ENCODE measurements around the gene PLA2G4B. TPM values are rescaled to one million over a fixed set of nuclear protein-coding genes. Genes with fewer than 3 reads are reported as not detected.
A peak's percentile ranks its signal among the peaks of the same experiment; 100 is the strongest.

Gene PLA2G4B
- total RNA-seq, 1 donor from 2014 or later: 8.2 TPM

- Histone ChIP-seq H3K4me3 (ENCODE audit: low read depth, low read length) (no peak overlapping the region), H3K27me3 (ENCODE audit: control insufficient read depth, insufficient read depth, low read length) (no peaks in the 10 kb centered on the region), H3K36me3 (ENCODE audit: control insufficient read depth, insufficient read depth, low read length) (peaks cover 68% of the 10 kb centered on the region)
- TF ChIP-seq, protein P1, sequence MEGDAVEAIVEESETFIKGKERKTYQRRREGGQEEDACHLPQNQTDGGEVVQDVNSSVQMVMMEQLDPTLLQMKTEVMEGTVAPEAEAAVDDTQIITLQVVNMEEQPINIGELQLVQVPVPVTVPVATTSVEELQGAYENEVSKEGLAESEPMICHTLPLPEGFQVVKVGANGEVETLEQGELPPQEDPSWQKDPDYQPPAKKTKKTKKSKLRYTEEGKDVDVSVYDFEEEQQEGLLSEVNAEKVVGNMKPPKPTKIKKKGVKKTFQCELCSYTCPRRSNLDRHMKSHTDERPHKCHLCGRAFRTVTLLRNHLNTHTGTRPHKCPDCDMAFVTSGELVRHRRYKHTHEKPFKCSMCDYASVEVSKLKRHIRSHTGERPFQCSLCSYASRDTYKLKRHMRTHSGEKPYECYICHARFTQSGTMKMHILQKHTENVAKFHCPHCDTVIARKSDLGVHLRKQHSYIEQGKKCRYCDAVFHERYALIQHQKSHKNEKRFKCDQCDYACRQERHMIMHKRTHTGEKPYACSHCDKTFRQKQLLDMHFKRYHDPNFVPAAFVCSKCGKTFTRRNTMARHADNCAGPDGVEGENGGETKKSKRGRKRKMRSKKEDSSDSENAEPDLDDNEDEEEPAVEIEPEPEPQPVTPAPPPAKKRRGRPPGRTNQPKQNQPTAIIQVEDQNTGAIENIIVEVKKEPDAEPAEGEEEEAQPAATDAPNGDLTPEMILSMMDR (IDR thresholded peaks at IDR 0.05; ENCODE audit: insufficient read depth, low read length, severe bottlenecking): no peak
- DNase-seq (ENCODE audit: low read depth) (no peak), FAIRE-seq (no peak)
Measured at GRCh38 chr15:41816788-41817187, 21.9 kb upstream of the PLA2G4B start.

GRCh38 chr15:41817327-41817726 is 21.3 kb upstream of the PLA2G4B start:
- no peak overlapping the region for H3K4me3 ChIP-seq (ENCODE audit: low read depth, low read length)
- no peak for DNase-seq (ENCODE audit: low read depth)
- peaks cover 67% of the 10 kb centered on the region for H3K36me3 ChIP-seq (ENCODE audit: control insufficient read depth, insufficient read depth, low read length)
- no peaks in the 10 kb centered on the region for H3K27me3 ChIP-seq (ENCODE audit: control insufficient read depth, insufficient read depth, low read length)
- no peak for FAIRE-seq
- TF ChIP-seq, protein P1 (IDR thresholded peaks at IDR 0.05; ENCODE audit: insufficient read depth, low read length, severe bottlenecking): no peak

DNA sequence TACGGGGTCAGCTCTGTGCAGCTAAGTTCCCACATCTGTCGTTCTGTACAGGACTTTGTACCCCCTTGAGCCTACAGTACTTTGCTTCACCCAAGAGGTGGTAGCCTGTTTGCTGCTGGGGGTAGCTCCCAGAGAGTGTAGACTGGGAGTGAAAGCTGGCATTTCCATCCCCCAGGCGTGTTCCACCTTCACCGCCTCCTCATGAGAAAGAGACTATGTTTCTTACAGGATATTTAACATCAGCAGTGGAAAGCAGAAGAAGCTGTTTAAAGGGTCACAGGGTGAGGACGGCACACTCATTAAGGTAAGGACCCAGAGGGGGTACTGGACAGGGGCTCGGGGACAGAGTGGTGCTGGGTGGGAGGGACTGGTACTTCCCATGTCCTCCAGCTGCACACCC is 20.9 kb upstream of the PLA2G4B start:
- FAIRE-seq (peak; percentile 87), DNase-seq (ENCODE audit: low read depth) (no peak)
- Histone ChIP-seq H3K36me3 (ENCODE audit: control insufficient read depth, insufficient read depth, low read length) (peaks cover 67% of the 10 kb centered on the region), H3K27me3 (ENCODE audit: control insufficient read depth, insufficient read depth, low read length) (no peaks in the 10 kb centered on the region), H3K4me3 (ENCODE audit: low read depth, low read length) (no peak overlapping the region)
- TF ChIP-seq, protein P1 (IDR thresholded peaks at IDR 0.05; ENCODE audit: insufficient read depth, low read length, severe bottlenecking): no peak

DNA sequence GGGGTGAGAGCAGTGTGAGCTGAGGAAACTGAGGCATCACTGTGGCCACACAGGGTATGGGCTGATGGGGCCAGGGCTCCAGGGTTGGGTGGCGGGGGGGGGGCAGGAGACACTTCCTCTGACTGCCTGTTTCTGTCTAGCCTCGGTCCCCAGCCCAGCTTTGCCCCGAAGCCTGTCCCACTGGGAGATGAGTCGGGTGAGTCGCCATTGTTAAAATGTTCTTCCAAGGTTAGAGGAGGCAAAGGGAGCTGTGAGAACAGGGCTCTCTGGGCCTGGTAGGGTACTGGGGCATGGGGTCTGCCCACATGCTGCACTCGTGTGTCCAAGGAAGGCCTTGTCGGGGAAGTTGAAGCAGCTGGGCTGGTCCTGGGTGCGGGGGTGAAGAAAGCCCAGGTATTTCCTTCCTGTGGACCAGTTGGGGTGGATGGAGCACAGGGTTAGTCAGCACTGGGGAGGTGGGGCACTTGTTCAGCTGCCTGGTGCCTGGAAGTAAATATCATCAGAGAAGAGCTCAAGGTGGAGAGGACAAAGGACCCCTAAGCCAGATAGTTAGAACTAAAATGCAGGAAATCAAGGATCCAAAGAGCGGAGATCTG is 19.1 kb upstream of the PLA2G4B start:
- Histone ChIP-seq H3K36me3 (ENCODE audit: control insufficient read depth, insufficient read depth, low read length) (peaks cover 71% of the 10 kb centered on the region), H3K27me3 (ENCODE audit: control insufficient read depth, insufficient read depth, low read length) (no peaks in the 10 kb centered on the region), H3K4me3 (ENCODE audit: low read depth, low read length) (no peak overlapping the region)
- FAIRE-seq (no peak), DNase-seq (ENCODE audit: low read depth) (peak; percentile 62)
- TF ChIP-seq, protein P1 (IDR thresholded peaks at IDR 0.05; ENCODE audit: insufficient read depth, low read length, severe bottlenecking): no peak

DNA sequence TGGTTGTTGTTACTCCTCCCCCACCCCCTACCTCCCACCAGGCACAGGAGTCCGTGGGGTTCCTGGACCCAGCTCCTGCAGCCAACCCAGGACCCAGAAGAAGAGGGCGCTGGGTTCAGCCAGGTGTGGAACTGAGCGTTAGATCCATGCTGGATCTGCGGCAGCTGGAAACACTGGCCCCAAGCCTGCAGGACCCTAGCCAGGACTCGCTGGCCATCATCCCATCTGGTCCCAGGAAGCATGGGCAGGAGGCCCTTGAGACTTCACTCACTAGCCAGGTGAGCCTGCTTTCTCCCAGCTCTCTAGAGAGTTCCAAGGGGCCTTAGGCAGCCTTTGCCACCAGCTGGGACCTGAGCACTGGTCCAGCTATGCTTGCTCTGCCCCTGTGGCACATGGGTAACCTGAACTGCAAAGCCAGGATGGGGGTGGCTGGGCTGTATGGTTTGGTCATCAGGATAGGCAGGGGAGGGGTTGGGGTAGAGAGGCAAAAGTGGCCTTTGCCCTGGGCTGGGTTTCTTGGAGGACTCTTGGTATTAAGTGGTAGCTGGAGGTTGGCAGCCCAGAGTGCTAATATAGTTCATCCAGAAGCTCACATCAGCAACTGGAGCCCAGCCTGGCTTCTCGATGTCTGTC is 17.7 kb upstream of the PLA2G4B start:
- FAIRE-seq (peak; percentile 47), DNase-seq (ENCODE audit: low read depth) (no peak)
- H3K4me3 ChIP-seq (ENCODE audit: low read depth, low read length): no peak overlapping the region
- TF ChIP-seq, protein P1 (IDR thresholded peaks at IDR 0.05; ENCODE audit: insufficient read depth, low read length, severe bottlenecking): no peak
- no peaks in the 10 kb centered on the region for H3K27me3 ChIP-seq (ENCODE audit: control insufficient read depth, insufficient read depth, low read length)
- peaks cover 67% of the 10 kb centered on the region for H3K36me3 ChIP-seq (ENCODE audit: control insufficient read depth, insufficient read depth, low read length)
